HepG2 (cell line): ENCODE results near the gene CLDN24. TPM values are rescaled to one million over a fixed set of nuclear protein-coding genes. Genes with fewer than 3 reads are reported as not detected.

Experiments used
- ATAC-seq: fragments of 200-7000 bp; cut with Tn5 transposase; 3 replicates; pipeline ENCODE4 v1.9.1; 2020; ENCODE audit warnings: mild to moderate bottlenecking, moderate library complexity
- BruUV-seq: library from RNA; stranded (reverse); fragments of 400-500 nt; replicated peaks from 2 replicates; lab custom pipeline; 2021; lab: Mats Ljungman, UMichigan
- CTCF ChIA-PET: fragments of 300-600 bp; formaldehyde crosslinking; extraction: SDS; loops from one replicate; lab custom pipeline; 2021; ENCODE audit warnings: low total read pairs, inconsistent platforms, low intra/inter-chr PET ratio; lab: Yijun Ruan, JAX
- POLR2A ChIA-PET: fragments of 350-600 bp; sonication (Branson Sonifier 250); formaldehyde crosslinking; loops from one replicate; lab custom pipeline; 2020; ENCODE audit warnings: antibody characterized with exemption, inconsistent platforms; lab: Yijun Ruan, JAX
- DNase-seq: peaks from one replicate; pipeline ENCODE4 v3.0.0-alpha.2; 2015; ENCODE audit warnings: low spot score
- FAIRE-seq: peaks from 3 replicates; lab custom pipeline; 2011; peaks lifted over from hg19 to GRCh38; lab: Jason Lieb, UNC
- H2AFZ ChIP-seq: one replicate; pipeline ENCODE4 v1.6.1; 2011; ENCODE audit warnings: low read length, inconsistent platforms
- H3K27ac ChIP-seq: fragments of 300-600 bp; 3 replicates; pipeline ENCODE4 v1.8.0; 2011; ENCODE audit warnings: mixed run types, mild to moderate bottlenecking, mixed read lengths, low read length, inconsistent platforms; ENCODE audit not compliant: insufficient read depth; ENCODE audit errors: extremely low read length
- H3K27me3 ChIP-seq, 2 experiments: fragments of 200-600 bp in 1 of 2; 2 replicates in 1 of 2; 3 replicates in 1 of 2; pipeline versions ENCODE4 v1.6.0 to v1.8.0; 2011; ENCODE audit warnings: low read length in 2 of 2, mild to moderate bottlenecking in 2 of 2, moderate library complexity in 2 of 2, inconsistent platforms in 1 of 2; ENCODE audit not compliant: insufficient read depth in 2 of 2, control insufficient read depth in 1 of 2
- H3K36me3 ChIP-seq, 2 experiments: fragments of 200-600 bp in 1 of 2; replicated peaks in 1 of 2; 2 replicates in 1 of 2; 3 replicates in 1 of 2; pipeline versions ENCODE4 v1.5.1 to v1.8.0; 2011; ENCODE audit warnings: low read length in 2 of 2, inconsistent platforms in 1 of 2; ENCODE audit not compliant: insufficient read depth in 2 of 2, control insufficient read depth in 1 of 2
- H3K4me1 ChIP-seq: 2 replicates; pipeline ENCODE4 v1.5.1; 2012; ENCODE audit warnings: low read length, inconsistent platforms; ENCODE audit not compliant: insufficient read depth
- H3K4me2 ChIP-seq: 2 replicates; pipeline ENCODE4 v1.6.0; 2011; ENCODE audit warnings: low read depth, low read length, inconsistent platforms
- H3K4me3 ChIP-seq, 3 experiments: fragments of 200-600 bp in 1 of 3; sonication (generic), shearing (Covaris generic) in 1 of 3; replicated peaks in 1 of 3; 2 replicates each; pipeline ENCODE4 v1.5.1; 2011 to 2016; ENCODE audit warnings: low read length in 3 of 3, inconsistent platforms in 2 of 3, low read depth in 2 of 3, mild to moderate bottlenecking in 2 of 3, control low read depth in 1 of 3, mixed read lengths in 1 of 3; ENCODE audit not compliant: insufficient read depth in 1 of 3
- H3K79me2 ChIP-seq: one replicate; pipeline ENCODE4 v1.6.1; 2011; ENCODE audit warnings: low read length, inconsistent platforms; ENCODE audit not compliant: insufficient read depth
- H3K9ac ChIP-seq: 2 replicates; pipeline ENCODE4 v1.6.0; 2011; ENCODE audit warnings: mild to moderate bottlenecking, low read depth, low read length, inconsistent platforms; ENCODE audit not compliant: insufficient read depth
- H3K9me3 ChIP-seq: 2 replicates; pipeline ENCODE4 v1.5.1; 2012; ENCODE audit warnings: mild to moderate bottlenecking, low read length
- H4K20me1 ChIP-seq: 2 replicates; pipeline ENCODE4 v1.6.0; 2011; ENCODE audit warnings: inconsistent platforms, mild to moderate bottlenecking, low read length, moderate library complexity; ENCODE audit not compliant: insufficient read depth
- AGO2 ChIP-seq: fragments of 200-400 bp; formaldehyde crosslinking; optimal IDR thresholded peaks from 2 replicates; pipeline ENCODE3; 2017; ENCODE audit warnings: mild to moderate bottlenecking, low read depth, low read length, moderate library complexity
- ELF3 ChIP-seq: IDR thresholded peaks from 2 replicates; pipeline ENCODE4 v1.6.1; 2016; ENCODE audit warnings: missing genetic modification reagents, missing compliant biosample characterization
- EP300 ChIP-seq, 3 experiments: sonication (generic) in 1 of 3; formaldehyde crosslinking in 1 of 3; IDR thresholded peaks; 2 replicates each; pipeline versions ENCODE4 v1.5.1 to v1.6.1; 2011 to 2020; ENCODE audit warnings: low read depth in 2 of 3, low read length in 2 of 3, borderline replicate concordance in 1 of 3, improper control_type of control experiment in 1 of 3, mild to moderate bottlenecking in 1 of 3, missing genetic modification reagents in 1 of 3, moderate library complexity in 1 of 3
- ETV5 ChIP-seq: IDR thresholded peaks from 2 replicates; pipeline ENCODE4 v1.6.1; 2018; ENCODE audit warnings: missing biosample characterization, missing genetic modification reagents, inconsistent platforms, borderline replicate concordance
- FOSL2 ChIP-seq: sonication (generic); formaldehyde crosslinking; IDR thresholded peaks from 2 replicates; pipeline ENCODE4 v1.4.0; 2020; ENCODE audit warnings: missing genetic modification reagents
- FOXA3 ChIP-seq: IDR thresholded peaks from 2 replicates; pipeline ENCODE4 v1.6.1; 2016; ENCODE audit warnings: missing genetic modification reagents, missing compliant biosample characterization
- GFI1 ChIP-seq: sonication (generic); formaldehyde crosslinking; IDR thresholded peaks from 2 replicates; pipeline ENCODE4 v1.5.0; 2020; ENCODE audit warnings: missing genetic modification reagents, mild to moderate bottlenecking, borderline replicate concordance
- NR2F2 ChIP-seq: IDR thresholded peaks from 2 replicates; pipeline ENCODE4 v1.6.1; 2012; ENCODE audit warnings: low read depth, inconsistent platforms, borderline replicate concordance
- SAP130 ChIP-seq: IDR thresholded peaks from 2 replicates; pipeline ENCODE4 v1.6.1; 2016; ENCODE audit warnings: low read depth
- SOX13 ChIP-seq, 3 experiments: fragments of 450-650 bp in 1 of 3; sonication (generic) in 1 of 3; formaldehyde crosslinking in 1 of 3; IDR thresholded peaks in 2 of 3; conservative IDR thresholded peaks in 1 of 3; 2 replicates each; pipeline versions ENCODE4 v1.5.0 to v1.6.1; 2016 to 2020; ENCODE audit warnings: antibody characterized with exemption in 1 of 3, mild to moderate bottlenecking in 1 of 3, missing compliant biosample characterization in 1 of 3, missing genetic modification reagents in 1 of 3, moderate library complexity in 1 of 3
- SOX5 ChIP-seq: IDR thresholded peaks from 2 replicates; pipeline ENCODE4 v1.6.1; 2016; ENCODE audit warnings: borderline replicate concordance
- TEAD3 ChIP-seq: optimal IDR thresholded peaks from 2 replicates; pipeline ENCODE3; 2016; ENCODE audit warnings: borderline replicate concordance
- WGBS: methylation state at CpG from one replicate; pipeline ENCODE4 v1.1.6; 2017; ENCODE audit warnings: low lambda C conversion rate; 5-methylcytosine and 5-hydroxymethylcytosine counted together
- in situ Hi-C: cut with HindIII; loops from 2 replicates; pipeline ENCODE4 v1.10.0; 2017; ENCODE audit warnings: low pct_unique_long_range_greater_than_20kb; ENCODE audit not compliant: extremely low pct_ligation_motif_present
- intact Hi-C: fragments of 100-400 bp; cut with micrococcal nuclease; formaldehyde crosslinking; loops from one replicate; pipeline ENCODE4 v1.10.0; 2022; ENCODE audit not compliant: unreplicated experiment
- polyA plus RNA-seq, 8 experiments: library from polyadenylated mRNA; depleted of rRNA in 3 of 8; stranded (reverse) in 7 of 8; unstranded in 1 of 8; fragments of >200 nt; fragmentation: Illumina TruSeq in 4 of 8; extraction: Trizol in 4 of 8; gene quantifications; 2 replicates each; pipeline versions ENCODE4 v1.2.1 to v1.2.3, GENCODE V29; 2011 to 2016; ENCODE audit warnings: low read depth in 4 of 8, missing spikeins in 1 of 8, mixed read lengths in 1 of 8; ENCODE audit not compliant: insufficient read depth in 1 of 8
- total RNA-seq, 5 experiments: library from RNA; depleted of rRNA; stranded (reverse); fragments of >200 nt; fragmentation: Illumina TruSeq; extraction: Trizol; gene quantifications; 2 replicates each; pipeline ENCODE4 v1.2.3, GENCODE V29; 2016; ENCODE audit warnings: low read depth in 1 of 5
- TF ChIP-seq, protein P1 (sequence below): sonication (generic); formaldehyde crosslinking; IDR thresholded peaks from 2 replicates; pipeline ENCODE4 v1.5.1; 2020; ENCODE audit warnings: missing genetic modification reagents, mild to moderate bottlenecking, borderline replicate concordance
- TF ChIP-seq, protein P2 (sequence below): sonication (generic); formaldehyde crosslinking; IDR thresholded peaks from 2 replicates; pipeline ENCODE4 v1.4.0; 2020; ENCODE audit warnings: missing genetic modification reagents
- TF ChIP-seq, protein P3 (sequence below): sonication (generic); formaldehyde crosslinking; IDR thresholded peaks from 2 replicates; pipeline ENCODE4 v1.8.1; 2023; ENCODE audit warnings: missing genetic modification reagents, mild to moderate bottlenecking, borderline replicate concordance
- TF ChIP-seq, protein P4 (sequence below): sonication (generic); formaldehyde crosslinking; IDR thresholded peaks from 2 replicates; pipeline ENCODE4 v1.5.1; 2020; ENCODE audit warnings: missing genetic modification reagents, mild to moderate bottlenecking, borderline replicate concordance

CLDN24 gene
- total and polyA plus RNA-seq, 2 of the 13 experiments (the other 11 are each of a cell fraction or from before 2014, with no cell fraction given): not detected

DNA sequence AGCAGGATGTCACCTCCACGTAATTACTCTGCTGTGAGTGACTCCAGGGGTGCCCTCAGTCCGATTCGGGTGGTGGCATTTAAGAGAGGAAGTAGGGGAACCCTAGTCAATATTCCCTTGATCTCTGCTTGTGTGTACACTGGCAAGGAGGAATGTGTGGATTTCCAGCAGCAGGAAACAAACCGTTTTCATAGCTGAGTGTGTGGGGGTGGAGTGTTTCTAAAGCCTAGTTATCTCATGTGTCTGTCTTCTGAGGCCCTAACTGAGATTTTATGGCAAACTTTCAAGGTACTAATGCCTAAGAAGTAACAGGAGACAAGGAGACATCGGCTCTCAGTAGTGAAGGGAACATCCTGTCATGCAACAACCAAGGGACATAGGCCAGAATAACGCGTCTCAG is 6.6 kb upstream of the CLDN24 start:
- Histone ChIP-seq H3K4me3 (no peak overlapping the region), H3K9me3 (no peaks in the 10 kb centered on the region), H3K4me1 (peaks cover 34% of the 10 kb centered on the region), H3K9ac (no peak overlapping the region), H3K27ac (no peak overlapping the region), H3K4me2 (peak overlapping the region; percentile 34; the same call in 1 of the 2 replicates), H3K79me2 (no peaks in the 10 kb centered on the region), H3K36me3 (no peaks in the 10 kb centered on the region), H4K20me1 (no peaks in the 10 kb centered on the region), H3K27me3 (no peaks in the 10 kb centered on the region; a peak in 1 of 5 replicates), H2AFZ (no peak overlapping the region)
- ChIA-PET POLR2A (no interaction called here), CTCF (no interaction called here)
- no peak for FAIRE-seq
- WGBS: 33% methylated on average over 7 of the region's 7 CpGs
- intact Hi-C loops (no loop called here), in situ Hi-C loops (no loop called here)
- peak; percentile 65 for DNase-seq
- BruUV-seq: no TSS peak
- peak; percentile 39 for ATAC-seq
- peak; percentile 57; the same call in 1 of the 2 replicates for TF ChIP-seq ELF3 (CRISPR knock-in tag)
- 0 out of 2 replicates have a peak, but pooled peaks have one; percentile 38 for TF ChIP-seq GFI1 (CRISPR knock-in tag)
- TF ChIP-seq, protein P1, sequence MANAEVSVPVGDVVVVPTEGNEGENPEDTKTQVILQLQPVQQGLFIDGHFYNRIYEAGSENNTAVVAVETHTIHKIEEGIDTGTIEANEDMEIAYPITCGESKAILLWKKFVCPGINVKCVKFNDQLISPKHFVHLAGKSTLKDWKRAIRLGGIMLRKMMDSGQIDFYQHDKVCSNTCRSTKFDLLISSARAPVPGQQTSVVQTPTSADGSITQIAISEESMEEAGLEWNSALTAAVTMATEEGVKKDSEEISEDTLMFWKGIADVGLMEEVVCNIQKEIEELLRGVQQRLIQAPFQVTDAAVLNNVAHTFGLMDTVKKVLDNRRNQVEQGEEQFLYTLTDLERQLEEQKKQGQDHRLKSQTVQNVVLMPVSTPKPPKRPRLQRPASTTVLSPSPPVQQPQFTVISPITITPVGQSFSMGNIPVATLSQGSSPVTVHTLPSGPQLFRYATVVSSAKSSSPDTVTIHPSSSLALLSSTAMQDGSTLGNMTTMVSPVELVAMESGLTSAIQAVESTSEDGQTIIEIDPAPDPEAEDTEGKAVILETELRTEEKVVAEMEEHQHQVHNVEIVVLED (CRISPR knock-in tag): no peak
- TF ChIP-seq FOXA3 (CRISPR knock-in tag): peak; percentile 33; the same call in 1 of the 2 replicates
- TF ChIP-seq ETV5 (CRISPR knock-in tag): peak; percentile 52; the same call in 1 of the 2 replicates
- no peak for TF ChIP-seq NR2F2
- TF ChIP-seq, protein P2, sequence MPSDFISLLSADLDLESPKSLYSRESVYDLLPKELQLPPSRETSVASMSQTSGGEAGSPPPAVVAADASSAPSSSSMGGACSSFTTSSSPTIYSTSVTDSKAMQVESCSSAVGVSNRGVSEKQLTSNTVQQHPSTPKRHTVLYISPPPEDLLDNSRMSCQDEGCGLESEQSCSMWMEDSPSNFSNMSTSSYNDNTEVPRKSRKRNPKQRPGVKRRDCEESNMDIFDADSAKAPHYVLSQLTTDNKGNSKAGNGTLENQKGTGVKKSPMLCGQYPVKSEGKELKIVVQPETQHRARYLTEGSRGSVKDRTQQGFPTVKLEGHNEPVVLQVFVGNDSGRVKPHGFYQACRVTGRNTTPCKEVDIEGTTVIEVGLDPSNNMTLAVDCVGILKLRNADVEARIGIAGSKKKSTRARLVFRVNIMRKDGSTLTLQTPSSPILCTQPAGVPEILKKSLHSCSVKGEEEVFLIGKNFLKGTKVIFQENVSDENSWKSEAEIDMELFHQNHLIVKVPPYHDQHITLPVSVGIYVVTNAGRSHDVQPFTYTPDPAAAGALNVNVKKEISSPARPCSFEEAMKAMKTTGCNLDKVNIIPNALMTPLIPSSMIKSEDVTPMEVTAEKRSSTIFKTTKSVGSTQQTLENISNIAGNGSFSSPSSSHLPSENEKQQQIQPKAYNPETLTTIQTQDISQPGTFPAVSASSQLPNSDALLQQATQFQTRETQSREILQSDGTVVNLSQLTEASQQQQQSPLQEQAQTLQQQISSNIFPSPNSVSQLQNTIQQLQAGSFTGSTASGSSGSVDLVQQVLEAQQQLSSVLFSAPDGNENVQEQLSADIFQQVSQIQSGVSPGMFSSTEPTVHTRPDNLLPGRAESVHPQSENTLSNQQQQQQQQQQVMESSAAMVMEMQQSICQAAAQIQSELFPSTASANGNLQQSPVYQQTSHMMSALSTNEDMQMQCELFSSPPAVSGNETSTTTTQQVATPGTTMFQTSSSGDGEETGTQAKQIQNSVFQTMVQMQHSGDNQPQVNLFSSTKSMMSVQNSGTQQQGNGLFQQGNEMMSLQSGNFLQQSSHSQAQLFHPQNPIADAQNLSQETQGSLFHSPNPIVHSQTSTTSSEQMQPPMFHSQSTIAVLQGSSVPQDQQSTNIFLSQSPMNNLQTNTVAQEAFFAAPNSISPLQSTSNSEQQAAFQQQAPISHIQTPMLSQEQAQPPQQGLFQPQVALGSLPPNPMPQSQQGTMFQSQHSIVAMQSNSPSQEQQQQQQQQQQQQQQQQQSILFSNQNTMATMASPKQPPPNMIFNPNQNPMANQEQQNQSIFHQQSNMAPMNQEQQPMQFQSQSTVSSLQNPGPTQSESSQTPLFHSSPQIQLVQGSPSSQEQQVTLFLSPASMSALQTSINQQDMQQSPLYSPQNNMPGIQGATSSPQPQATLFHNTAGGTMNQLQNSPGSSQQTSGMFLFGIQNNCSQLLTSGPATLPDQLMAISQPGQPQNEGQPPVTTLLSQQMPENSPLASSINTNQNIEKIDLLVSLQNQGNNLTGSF (CRISPR knock-in tag): no peak
- TF ChIP-seq SOX13 (IDR thresholded peaks at IDR 0.05): no peak
- 0 out of 4 replicates have a peak, but pooled peaks of 1 of the 2 experiments have one; percentile 7 for TF ChIP-seq SOX13 (CRISPR knock-in tag; conservative IDR thresholded peaks at IDR 0.05 in 1 of 2, IDR thresholded peaks at IDR 0.05 in 1 of 2)
- TF ChIP-seq FOSL2 (CRISPR knock-in tag): peak; percentile 14; the same call in 1 of the 2 replicates
- no peak for TF ChIP-seq EP300 (IDR thresholded peaks at IDR 0.05; ENCODE audit: low read depth in 2 of 2, low read length in 2 of 2)
- TF ChIP-seq EP300 (CRISPR knock-in tag; IDR thresholded peaks at IDR 0.05; ENCODE audit: borderline replicate concordance): peak; percentile 39; the same call in 1 of the 2 replicates
- TF ChIP-seq, protein P3, sequence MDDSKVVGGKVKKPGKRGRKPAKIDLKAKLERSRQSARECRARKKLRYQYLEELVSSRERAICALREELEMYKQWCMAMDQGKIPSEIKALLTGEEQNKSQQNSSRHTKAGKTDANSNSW (CRISPR knock-in tag): no peak
- TF ChIP-seq SAP130 (CRISPR knock-in tag): peak; percentile 24; the same call in 1 of the 2 replicates
- TF ChIP-seq AGO2: no peak
- 0 out of 2 replicates have a peak, but pooled peaks have one; percentile 11 for TF ChIP-seq SOX5 (CRISPR knock-in tag)
- TF ChIP-seq, protein P4, sequence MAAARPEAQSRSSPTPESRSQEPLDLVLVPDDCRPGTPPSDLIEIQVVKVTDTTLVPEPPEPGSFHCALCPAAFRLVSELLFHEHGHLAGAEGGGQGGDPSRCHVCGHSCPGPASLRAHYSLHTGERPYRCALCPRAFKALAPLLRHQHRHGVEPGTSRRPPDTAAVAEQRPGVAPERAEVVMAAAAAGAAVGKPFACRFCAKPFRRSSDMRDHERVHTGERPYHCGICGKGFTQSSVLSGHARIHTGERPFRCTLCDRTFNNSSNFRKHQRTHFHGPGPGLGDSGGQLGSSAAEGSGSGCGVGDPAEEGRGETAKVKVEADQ: no peak
- TF ChIP-seq TEAD3 (CRISPR knock-in tag): peak; percentile 65
